T-helper 9 cell (primary cell): ENCODE measurements around the gene PEAK1.

Experiments
- DNase-seq: peaks from one replicate; pipeline ENCODE4 v3.0.0-alpha.2; 2020
- total RNA-seq, 2 donors: gene quantifications; one replicate each; lab custom pipeline; 2026; lab: John Stamatoyannopoulos, UW

PEAK1 gene, protein sequence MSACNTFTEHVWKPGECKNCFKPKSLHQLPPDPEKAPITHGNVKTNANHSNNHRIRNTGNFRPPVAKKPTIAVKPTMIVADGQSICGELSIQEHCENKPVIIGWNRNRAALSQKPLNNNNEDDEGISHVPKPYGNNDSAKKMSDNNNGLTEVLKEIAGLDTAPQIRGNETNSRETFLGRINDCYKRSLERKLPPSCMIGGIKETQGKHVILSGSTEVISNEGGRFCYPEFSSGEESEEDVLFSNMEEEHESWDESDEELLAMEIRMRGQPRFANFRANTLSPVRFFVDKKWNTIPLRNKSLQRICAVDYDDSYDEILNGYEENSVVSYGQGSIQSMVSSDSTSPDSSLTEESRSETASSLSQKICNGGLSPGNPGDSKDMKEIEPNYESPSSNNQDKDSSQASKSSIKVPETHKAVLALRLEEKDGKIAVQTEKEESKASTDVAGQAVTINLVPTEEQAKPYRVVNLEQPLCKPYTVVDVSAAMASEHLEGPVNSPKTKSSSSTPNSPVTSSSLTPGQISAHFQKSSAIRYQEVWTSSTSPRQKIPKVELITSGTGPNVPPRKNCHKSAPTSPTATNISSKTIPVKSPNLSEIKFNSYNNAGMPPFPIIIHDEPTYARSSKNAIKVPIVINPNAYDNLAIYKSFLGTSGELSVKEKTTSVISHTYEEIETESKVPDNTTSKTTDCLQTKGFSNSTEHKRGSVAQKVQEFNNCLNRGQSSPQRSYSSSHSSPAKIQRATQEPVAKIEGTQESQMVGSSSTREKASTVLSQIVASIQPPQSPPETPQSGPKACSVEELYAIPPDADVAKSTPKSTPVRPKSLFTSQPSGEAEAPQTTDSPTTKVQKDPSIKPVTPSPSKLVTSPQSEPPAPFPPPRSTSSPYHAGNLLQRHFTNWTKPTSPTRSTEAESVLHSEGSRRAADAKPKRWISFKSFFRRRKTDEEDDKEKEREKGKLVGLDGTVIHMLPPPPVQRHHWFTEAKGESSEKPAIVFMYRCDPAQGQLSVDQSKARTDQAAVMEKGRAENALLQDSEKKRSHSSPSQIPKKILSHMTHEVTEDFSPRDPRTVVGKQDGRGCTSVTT (N-terminal part only)
- 15.2 to 18.3 reads per million in 2 donors for total RNA-seq

DNA sequence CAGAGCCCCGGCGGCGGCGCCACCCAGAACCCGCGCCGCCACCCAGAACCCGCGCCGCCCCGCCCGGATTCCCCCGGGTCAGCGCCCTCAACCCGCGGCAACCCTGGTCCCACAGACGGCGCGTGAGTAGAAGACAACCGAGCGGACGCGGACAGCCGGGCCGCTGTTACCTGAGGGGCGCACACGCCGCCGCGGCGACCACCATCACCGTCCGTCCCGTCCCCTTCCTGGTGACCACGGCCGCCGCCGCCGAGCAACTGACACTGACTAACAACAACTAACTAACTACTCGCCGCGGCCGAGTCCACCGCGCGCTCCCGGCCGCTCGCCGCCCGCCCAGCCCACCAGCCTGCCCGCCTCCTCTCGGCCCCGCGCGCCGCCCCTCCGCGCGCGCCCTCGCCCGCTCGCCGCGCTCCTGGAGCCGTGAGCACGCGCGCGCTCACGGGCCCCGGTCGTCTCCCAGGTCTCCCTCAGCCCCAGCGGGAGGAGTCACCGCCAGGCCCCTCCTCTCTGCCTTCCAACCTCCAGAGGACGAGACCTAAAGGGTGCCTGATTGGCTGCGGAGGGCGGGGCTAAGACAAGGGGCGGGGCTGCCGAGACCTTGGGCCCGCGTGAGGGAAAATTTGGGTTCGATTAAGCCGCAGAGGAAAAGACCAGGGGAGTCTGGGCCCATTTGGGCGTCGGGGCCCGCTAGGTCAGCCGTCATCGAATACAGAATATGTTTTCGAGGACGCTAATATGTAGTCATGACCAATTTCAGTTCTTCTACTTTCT, at the start of gene PEAK1:
Gene PEAK1, minus strand, starts transcription at position 269 of the 774 bp plus-strand sequence. CDS start 238,178 bp downstream, outside the sequence.
- DNase-seq: peak; percentile 100

DNA sequence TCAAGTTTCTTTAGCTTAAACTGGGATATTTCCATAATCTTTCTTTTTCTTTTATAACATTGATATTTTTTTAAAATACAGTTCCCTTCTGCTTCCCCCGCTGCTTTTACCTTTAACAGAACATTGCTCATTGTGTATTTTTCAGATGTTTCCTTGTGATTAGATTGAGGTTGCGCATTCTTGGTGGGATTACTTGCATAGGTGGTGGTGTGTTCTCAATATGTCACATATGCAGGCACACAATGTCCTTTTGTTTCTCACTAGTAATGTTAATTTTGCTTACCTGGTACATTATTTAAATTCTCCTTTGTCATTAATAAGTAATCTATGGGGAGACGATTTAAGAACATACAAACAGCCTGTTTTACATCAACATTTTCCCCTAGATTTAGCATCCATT, 49.0 kb upstream of the PEAK1 start:
- DNase-seq: no peak

DNA sequence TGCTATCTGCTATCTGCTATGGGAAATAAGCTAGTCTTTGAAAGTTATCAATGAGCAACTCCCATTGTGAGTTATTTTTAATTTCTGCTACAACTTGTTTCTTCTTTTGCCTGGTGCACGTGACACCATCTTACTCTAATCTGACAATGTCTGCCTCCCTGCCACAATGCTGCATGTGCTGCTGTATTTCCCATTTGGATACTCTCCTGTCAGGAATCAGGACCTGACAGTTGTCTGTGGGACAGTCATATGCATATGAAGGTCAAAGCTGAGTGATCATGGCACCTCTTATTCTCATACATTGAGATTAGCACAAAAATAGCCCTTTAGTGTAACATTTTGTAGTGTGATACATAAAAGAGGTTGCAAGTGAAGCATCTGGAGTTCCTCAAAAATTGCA, 46.6 kb upstream of the PEAK1 start:
- no peak for DNase-seq

DNA sequence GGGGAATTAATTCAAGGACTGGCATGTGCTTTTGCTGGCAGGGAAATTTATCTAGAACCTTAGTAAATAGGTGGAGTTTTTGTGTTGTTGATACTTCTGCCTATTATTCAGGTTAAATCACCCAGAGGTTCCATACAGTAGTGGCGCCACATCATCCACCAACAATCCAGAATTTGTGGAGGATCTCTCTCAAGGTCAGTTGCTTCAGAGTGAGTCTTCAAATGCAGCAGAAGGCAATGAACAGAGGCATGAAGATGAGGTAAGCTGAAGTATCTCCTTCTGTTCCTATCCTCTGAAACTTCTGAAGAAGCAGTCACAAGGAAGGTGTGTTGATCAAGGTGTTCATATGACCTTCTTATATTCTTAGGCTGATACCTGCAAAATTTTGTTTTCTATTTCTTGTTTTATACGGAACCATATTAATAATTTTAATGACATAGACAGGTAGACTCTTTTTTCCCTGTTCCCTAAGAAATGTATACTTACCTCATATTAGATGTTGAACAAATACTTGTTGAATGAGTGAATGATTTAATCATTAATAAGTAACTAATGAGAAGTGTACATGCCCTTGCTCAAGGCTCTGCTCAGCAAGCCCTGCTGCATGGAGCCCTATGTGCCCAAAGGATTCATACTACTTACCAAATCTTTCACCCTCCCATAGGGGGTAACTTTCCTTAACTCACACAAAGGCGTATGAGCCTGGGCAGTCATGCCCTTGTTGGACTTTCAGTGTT, 44.4 kb upstream of the PEAK1 start:
- no peak for DNase-seq

DNA sequence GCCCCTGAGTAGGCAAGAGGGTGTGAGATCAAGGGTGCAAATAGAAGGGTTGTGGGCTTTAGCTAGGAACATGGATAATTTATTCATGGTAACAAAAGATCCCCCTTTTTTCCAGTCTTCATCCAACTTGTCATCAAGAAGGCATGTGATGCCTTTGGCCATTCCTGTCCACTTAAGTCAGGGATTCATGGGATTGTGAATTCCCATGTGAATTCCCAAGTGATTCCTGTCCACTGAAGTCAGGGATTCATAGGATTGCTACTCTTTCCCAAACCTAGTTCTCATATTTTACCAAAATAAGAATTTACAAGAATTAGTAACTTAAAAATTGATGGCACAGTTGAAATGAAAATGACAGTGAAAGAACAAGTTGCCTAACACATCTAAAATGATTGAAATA, 41.6 kb upstream of the PEAK1 start:
- DNase-seq: no peak

DNA sequence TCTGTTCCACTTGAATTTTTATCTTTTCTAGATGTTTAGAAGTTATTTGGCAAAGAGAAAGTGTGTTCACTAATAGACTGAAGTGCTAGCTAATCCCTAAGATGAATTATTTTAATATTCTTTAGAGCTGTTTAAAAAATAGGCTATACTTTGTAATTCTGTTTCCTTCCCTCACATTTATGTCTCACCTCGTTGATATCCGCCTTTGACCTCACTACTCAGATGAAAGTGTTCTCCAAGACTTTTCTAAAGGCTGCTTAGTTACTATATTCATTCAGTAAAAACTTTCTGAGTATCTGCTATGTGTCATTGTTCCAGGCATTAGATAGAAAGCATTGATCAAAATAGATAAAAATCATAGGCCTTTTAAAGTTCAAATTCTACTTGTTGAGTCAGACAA, 39.1 kb upstream of the PEAK1 start:
- DNase-seq: no peak

DNA sequence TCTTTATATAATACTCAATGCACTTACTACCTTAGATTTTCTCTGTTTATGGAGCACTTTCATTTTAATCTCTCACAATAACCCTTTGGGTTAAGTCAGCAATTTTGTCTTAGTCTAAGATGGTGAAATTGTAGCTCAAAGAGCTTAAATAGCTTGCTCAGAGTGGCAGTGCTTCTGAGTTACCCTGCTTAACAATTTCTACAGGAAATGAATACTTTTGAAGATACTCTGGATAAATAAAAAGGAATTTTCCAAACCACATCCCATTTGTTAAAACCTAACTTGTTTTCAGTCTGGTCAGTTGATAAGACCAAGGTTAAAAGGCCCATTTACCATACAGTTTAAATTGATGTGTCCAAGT, 38.0 kb upstream of the PEAK1 start:
- no peak for DNase-seq

DNA sequence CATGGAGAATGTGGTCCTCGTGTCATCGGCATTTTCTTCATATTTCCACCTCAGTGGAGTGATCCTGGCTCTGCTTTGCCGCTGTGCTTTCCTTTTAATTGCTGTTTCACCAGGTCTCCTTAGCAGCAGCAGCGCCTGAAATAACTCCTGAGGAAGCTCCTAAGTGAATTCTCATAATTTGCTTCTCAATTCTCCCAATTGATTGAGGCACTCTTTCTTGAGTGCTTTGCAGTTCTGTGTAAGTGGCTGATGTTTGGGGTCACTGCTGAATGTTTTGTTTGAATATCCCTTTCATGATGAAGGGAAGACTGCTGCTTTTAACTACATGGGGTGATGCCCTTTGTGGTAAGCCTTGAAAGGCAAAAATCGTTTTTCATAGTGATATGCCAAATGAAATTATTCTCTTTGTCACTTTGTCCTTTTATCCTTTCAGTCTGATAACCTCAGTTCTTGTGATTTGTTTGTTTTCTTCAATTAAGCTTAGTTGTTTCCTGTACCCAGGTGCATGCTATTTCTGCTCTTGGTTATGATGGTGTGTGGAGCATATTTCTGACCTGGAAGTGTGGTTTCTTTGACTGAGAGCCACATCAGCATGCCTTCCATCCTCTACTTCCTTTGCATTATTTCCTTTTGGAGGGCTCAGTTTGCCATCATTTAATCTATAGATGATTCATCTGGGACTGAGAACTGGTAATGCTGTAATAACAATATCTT, 37.4 kb upstream of the PEAK1 start:
- DNase-seq: no peak

DNA sequence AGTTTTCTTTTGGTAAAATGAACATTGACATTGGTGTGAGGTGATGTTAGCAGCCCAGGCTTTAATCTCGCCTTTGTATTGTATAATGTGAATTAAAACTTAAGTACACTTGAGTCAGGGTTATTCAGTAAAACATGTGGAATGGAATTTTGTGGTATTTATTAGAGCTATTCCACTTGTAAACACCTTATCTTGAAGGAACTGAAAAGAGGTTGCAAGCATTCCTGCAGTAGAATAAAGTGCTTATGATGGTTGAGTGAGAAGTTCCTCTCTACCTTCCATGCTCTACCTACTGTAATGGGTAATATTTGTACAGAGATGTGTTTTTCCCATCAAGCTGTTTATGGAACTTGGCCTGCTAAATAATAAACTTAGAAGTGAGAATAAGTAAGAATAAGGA, 36.8 kb upstream of the PEAK1 start:
- DNase-seq: no peak

DNA sequence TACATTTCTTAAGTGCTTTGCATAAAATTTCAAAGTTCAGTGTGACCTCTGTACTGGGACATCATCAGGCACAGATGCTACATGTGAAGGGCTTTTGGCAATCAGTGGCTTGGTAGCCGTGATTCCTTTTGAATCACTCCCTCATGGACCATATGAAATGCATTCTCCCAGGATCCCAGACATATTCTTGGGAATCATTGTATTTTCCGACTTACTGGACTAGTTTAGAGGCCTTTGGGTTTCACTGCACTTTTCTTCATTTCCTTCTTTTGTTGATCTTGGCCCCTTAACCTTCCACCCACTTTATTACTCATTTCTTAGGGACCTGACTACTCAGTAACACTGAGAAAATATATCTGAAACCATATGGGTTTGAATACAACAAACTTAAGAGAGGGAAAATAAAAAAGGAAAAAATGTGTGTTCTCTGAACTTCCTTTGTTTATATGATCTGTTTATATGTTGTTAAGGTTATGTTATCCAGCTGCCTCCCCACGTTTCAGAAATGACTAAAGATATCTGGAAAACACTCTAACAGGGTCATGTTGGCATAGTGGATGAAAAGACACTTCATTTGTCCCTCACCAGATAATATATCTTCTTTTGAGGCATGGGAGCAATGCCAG, 35.9 kb upstream of the PEAK1 start:
- DNase-seq: no peak

DNA sequence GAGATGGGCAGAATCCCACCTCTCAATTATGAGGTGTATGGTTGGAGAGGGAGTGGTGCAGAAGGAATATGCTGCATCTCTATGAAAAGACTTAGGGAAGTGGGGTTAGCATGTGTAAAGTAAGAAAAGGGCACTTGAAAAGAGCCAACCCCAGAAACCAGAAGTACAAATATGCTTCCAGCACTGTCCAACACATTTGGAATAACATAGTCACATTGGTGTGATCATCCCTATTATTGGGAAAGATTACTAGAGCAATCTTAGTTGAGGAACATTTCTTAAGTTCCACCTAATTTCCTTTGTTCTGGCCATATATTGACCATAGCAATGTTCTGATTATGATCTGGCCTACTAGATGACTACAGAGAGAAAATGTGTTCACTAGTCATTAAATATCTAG, 35.0 kb upstream of the PEAK1 start:
- DNase-seq: no peak

DNA sequence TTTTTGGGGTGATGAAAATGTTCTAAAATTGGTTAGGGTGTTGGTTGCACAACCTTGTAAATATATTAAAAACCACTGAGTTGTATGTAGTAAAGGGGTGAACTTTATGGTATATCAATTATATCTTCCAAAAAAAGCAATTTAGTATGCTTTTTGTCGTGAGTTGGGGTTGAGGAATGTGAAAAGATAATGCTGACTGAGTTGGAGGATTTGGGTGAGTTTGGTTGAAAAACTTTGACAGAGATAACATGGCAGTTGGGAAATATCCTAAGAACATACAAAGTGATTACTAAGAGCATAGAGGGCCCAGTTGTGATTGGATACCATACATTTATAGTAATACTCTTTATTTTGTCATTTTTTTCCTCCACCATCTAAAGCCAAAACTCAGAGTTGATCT, 34.4 kb upstream of the PEAK1 start:
- no peak for DNase-seq

DNA sequence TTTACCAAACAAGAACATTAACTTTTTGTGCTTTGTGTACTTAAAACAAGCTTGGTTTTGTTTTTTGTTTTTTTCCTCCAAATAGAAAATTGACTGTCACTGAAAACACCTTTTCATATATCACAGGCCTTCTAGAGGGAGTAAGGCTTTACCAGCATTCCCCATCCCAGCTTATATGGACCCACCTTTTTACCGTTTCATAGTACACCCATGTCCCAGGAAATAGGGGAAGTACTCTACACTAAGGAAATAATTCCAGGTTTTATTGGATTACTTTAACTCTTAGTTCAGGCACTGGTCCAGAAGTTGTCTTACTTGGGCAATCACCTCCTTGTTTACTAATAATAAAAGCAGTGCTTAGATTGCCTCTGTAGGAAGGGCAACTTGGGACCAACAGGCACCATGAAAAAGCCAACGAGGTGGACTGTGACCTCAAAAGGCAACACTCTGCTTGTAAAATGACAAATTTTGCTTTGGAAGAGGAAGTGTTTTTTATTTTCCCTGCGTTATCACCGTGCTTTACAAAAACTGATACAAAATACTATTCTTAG, 27.0 kb upstream of the PEAK1 start:
- DNase-seq: no peak

DNA sequence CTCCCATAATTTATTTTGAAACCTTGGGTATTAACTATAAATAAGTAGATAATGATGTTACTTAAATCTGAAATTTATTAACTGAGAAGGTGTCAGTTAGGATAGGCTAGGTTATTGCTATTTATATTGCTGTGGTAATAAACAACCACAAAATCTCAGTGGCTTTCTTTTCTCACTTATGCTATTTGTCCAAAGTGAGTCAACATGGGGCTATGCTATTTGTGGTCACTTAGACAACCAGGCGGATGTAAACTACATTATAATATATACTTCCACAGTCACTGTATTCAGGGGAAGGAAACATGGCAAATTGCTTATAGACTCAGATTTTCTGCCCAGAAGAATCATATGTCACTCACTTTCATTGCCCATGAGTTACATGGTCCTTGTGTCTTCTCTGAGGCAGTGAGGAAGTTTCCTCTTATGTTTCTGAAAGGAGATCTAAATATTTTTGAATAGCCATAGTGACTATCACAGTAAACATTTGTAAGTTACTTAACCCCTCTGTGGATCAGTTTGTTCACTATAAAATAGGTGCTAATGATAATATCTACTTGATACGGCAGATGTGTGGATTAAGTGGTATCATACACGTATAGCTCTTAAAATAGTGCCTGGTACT, 20.6 kb upstream of the PEAK1 start:
- no peak for DNase-seq

DNA sequence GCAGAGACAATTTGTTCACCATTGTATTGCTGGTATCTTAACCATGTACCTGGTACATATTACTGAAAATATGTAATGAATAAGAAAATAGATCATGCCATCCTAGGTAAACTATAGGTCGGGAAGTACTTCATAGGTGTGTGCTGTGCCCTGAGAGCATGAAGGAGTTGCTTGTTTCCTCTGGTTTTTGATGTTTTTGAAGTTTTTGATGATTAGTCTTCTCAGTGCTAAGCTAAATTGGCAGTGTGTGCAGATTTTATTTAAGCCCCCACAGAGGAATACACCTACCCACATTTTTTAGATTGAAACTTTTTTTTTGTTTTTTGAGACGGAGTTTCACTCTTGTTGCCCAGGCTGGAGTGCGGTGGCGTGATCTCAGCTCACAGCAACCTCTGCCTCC, 17.4 kb upstream of the PEAK1 start:
- no peak for DNase-seq

DNA sequence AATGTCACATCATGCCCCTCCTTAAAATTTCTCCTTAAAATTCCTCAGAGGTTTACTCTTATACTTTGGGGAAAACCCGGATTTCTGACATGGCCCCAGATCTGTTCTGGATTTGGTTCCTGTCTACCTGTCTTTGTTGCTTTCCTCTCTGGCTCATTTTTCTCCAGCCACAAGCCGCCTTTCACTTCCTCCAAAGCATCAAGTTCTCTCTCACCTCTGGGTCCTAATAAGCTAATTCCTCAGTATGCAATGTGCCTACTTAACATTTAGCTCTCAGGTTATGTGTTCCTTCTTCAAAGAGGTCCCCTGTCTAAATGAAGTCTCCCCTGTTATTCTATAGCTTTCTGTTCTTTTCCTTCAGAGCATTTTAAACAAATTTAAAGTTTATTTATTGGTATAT, 16.9 kb upstream of the PEAK1 start:
- DNase-seq: no peak

DNA sequence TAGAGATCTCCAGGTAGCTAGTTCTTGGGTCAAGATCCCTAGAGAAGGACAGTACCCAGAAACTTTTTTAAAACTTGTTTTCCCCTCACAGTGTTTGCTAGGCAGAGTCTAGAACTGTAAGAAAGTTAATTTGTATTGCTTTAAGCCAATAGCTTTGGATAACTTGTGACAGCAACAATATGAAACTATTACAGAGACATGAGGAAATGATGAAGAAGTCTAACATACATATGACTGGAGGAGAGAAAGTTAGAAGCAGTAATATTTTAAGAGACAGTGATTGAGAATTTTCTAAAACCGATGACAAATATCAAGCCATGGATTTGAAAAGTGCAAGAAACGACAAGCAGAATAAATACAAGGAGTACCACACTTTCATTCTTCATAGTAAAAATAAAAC, 10.7 kb upstream of the PEAK1 start:
- no peak for DNase-seq

DNA sequence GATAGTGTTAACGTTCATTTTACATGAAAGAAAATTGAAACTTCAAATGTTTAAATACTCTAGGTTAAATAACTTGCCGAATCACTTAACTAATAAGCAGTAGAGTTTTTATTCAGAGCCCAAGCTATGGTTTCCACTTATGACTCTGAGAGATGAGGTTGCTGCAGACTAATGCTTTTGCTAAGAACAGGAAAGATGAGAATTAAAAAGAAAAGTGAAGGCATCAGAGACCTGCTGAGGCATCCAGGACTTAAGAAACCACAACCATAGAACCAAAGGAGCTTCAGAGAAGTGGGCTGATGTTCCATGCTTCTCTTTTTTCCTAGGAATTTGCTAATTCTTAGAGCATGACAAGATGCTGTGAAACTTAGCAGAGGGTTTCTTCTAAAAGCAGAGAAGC, 10.3 kb upstream of the PEAK1 start:
- DNase-seq: no peak

DNA sequence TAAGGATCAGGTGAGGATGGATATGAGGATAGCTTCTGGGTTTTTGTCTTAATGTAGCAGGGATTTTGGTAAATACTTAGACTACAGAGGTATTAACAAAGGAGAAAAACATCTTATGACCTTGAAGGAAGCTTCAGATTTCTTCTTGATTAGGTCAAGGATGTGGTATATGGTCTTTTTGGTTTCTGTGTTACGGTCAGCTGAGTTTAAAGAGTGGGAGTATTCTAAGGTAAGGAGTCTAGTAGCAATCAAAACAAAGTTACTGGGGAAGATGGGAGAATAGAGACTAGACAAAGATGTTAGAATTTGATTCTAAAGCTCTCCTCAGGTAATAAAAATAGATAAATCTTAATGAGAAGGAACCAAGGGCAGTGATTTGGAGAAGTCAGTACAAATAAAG, 7.0 kb upstream of the PEAK1 start:
- DNase-seq: no peak

DNA sequence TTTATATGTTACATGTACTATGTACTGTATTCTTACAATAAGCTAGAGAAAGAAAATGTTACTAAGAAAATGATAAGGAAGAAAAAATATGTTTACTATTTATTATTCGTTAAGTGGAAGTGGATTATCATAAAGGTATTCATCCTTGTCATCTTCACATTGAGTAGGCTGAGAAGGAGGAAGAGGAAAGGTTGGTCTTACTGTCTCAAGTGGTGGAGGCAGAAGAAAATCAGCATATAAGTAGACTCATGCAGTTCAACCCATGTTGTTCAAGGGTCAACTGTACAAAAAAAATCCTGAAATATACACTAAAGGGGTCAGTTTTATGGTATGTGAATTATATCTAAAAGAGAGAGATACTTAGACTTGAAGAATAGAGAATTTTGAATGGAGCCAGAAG, 6.5 kb upstream of the PEAK1 start:
- no peak for DNase-seq
